Stimulated activated CD4-positive, alpha-beta T cell treated with anti-CD3 and anti-CD28 coated beads, Interleukin-1b, Interleukin-23, amount 100 ng/mL, for 48 hours (primary cell): Measurements from ENCODE around the gene SLC19A1.

Experiments used
- DNase-seq: peaks from one replicate; pipeline ENCODE4 v3.0.0-alpha.2; 2020

Gene SLC19A1

GRCh38 chr21:45461806-45462341, 80.4 kb downstream of the SLC19A1 start:
- DNase-seq = no peak

DNA sequence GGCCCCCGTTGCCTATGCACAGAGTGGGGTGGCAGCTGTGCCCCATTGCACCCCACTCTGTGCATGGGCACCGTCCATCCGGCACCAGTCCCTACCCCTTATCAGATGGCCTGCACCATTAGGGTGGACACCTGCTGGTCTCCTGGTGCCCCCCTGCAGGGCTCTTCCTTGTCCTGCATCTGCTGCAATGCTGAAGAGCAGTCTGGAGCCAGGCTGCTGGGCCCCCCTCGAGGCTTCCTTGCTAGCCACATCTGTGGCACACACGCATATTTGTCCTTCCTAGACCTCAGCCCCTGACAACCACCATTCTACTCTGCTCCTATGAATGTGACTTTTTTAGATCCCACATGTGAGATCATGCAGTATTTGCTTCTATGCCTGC, 80.9 kb downstream of the SLC19A1 start:
- DNase-seq = no peak

DNA sequence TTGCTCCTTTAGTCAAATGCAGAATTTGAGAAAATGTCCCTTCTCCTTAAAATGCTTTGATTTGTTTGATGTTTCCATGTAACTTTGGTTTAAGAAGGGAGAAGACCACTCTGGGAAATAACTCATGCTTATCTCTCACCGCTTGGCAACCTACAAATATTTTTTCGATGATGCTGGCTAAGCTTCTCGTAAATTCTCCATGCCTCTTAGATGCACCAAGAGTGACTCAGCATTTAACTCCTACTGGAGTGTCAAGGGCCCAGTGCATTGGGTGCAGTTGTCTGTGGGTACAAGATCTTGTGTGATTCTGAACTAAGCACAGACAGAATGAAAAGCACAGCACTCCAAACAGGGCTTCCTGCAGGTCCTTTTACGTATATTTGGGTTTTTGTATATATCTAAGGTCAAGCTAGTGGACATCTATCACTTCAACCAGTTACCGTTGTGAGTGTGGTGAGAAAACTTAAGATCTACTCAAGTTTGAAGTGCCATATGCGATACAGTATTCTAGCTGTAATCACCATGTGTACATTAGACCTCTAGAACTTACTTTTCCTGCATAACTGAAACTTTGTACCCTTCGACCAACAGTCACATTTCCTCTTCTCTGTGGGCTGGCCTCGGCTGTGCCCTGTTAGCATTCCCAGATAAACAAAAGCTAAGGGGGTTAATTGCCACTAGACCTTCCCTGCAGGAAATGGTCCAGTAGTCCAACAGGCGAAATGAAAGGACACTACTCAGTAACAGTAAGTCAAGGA, 81.5 kb downstream of the SLC19A1 start:
- DNase-seq = no peak

GRCh38 chr21:45460011-45460565, 82.2 kb downstream of the SLC19A1 start:
- DNase-seq = no peak

- no peak for DNase-seq
These were observed 82.8 kb downstream of the SLC19A1 start for GRCh38 chr21:45459171-45460010.

DNA sequence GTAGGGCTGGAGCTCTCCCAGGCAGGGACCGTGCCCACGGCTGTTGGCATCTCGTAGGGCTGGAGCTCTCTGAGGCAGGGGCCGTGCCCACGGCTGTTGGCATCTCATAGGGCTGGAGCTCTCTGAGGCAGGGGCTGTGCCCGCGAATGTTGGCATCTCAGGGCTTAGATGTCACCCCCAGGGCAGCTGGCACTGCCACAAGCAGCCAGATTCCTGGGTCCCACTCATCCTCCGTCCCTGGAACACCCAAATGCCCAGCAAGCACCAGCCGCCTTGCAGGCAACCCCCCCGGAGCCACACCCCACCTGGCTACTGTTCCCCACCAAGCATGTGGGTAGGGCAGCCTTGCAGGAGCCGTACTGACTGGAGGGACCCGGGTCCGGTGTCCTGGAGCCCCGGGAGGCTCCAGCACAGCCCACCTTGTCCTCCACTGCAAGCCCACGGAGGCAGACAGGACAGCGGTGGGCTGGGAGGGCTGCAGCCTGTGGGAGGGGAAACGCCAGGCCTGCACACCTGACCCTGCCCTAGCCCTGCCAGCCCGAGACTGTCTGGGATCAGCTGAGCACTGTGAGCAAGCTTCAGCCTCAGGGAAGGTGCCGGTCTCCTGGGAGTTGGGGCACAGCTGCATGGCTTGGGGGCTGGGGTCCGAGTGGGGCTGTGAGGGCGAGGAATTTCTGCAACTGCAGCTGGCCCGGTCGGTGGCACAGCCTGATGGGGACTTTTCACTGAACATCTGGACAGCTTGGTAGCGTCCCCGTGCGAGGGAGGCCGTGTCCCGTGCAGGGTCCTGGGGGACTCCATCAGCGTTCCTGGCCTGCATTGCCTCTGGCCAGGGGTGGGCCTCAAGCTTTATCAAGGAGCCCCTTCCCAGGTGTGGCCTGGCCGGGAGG, 83.7 kb downstream of the SLC19A1 start:
- no peak for DNase-seq

GRCh38 chr21:45457832-45458172, 84.4 kb downstream of the SLC19A1 start:
- no peak for DNase-seq

DNA sequence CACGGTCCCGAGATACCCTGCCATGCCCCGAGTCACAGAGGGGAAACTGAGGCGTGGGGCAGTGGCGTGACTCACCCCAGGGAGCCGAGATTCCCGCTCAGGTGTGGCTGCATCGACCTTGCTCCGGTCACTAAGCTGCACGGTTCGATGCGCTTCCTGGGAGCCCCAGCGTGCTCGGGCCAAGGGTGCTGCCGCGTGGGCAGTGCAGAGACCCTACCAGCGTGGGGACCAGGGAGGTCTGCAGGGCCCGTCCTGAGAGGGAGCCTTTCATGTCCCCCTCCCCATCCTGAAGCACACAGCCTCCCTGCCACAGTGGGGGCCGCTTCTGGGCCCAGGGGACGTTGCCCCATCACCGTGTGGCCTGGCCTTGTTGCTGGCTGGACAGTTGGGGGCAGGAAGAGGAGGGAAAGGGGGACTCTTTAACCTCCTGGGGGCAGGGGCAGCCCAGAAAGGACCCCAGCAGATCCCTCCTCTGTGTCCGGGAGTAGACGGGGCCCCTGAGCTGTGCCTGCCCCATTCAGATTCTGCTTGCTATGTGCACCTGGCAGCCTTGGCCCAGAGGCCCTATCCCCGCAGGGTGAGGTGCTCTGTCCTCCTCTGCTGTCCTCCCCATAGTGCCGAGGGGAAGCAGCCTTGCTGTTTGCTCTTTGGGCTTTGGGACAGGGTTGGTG, 84.9 kb downstream of the SLC19A1 start:
- no peak for DNase-seq

- no peak for DNase-seq
These were observed 85.6 kb downstream of the SLC19A1 start for GRCh38 chr21:45456584-45457160.

DNA sequence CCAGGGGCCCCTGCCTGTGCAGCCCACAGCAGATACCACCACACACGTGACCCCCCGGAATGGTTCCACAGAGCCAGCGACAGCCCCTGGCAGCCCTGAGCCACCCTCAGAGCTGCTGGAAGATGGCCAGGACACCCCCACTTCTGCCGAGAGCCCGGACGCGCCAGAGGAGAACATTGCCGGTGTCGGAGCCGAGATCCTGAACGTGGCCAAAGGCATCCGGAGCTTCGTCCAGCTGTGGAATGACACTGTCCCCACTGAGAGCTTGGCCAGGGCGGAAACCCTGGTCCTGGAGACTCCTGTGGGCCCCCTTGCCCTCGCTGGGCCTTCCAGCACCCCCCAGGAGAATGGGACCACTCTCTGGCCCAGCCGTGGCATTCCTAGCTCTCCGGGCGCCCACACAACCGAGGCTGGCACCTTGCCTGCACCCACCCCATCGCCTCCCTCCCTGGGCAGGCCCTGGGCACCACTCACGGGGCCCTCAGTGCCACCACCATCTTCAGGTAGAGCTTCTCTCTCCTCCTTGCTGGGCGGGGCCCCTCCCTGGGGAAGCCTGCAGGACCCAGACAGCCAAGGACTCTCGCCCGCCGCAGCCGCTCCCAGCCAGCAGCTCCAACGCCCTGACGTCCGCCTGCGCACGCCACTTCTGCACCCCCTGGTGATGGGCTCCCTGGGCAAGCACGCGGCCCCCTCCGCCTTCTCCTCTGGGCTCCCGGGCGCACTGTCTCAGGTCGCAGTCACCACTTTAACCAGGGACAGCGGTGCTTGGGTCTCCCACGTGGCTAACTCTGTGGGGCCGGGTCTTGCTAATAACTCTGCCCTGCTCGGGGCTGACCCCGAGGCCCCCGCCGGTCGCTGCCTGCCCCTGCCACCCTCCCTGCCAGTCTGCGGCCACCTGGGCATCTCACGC, 86.3 kb downstream of the SLC19A1 start:
- DNase-seq = no peak

- DNase-seq = no peak
These were observed 87.1 kb downstream of the SLC19A1 start for GRCh38 chr21:45454926-45455673.

DNA sequence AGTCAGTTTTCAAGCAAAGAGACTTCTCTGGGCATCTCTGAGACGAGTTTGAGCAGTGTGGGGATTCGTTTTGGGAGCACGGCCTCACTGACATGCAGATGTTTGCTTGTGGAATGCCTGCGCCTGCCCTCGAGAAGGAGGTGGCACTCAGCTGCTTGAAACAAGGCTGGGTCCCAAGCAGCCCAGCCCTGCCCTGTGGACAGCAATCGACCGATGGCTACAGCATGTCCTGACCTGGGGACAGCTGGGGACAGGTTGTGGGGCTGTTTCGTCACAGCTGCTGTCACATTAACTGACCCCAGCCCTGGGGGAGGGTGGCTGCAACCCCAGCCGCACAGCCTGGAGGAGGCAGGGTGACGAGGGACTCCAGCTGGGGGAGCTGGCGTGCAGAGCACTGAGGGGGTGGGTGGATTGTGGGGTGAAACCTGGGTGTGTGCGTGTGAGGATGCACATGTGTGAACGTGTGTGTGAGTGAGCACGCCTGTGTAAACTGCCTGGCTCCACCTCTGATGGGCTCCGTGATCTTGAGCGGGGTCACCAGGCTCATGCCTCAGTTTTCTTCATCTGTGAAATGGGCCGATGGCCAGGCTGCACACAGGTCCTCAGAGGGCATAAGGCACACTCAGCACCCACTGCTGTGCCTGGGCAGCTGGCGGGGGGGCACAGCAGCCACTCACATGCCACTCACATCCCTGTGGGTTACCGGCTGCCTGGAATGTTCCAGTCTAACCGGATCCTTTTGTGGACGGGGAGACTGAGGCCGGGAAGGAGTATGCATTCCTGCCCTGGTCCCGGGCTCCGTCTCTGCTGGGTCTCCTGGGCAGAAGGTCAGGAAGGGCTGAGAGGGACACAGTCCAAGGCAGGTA, 87.9 kb downstream of the SLC19A1 start:
- DNase-seq = no peak

GRCh38 chr21:45453308-45453950, 88.8 kb downstream of the SLC19A1 start:
- no peak for DNase-seq

DNA sequence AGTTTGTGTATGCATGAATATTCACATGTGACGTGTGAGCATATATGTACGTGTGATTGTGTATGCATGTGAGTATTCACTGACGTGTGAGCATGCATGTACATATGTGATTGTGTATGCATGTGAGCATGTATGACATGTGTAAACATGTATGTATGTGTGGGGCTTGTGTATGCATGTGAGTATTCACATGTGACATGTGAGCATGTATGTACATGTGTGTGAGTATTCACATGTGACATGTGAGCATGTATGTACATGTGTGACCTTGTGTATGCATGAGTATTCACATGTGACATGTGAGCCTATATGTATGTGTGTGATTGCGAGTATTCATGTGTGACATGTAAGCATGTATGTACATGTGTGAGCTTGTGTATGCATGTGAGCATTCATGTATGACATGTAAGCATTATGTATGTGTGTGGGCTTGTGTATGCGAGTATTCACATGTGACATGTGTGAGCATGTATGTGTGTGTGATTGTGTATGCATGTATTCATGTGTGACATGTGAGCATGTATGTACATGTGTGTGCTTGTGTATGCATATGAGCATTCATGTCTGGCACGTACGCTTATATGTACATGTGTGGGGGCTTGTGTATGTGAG, 89.4 kb downstream of the SLC19A1 start:
- no peak for DNase-seq

GRCh38 chr21:45451771-45452182, 90.5 kb downstream of the SLC19A1 start:
- DNase-seq = no peak

GRCh38 chr21:45451091-45451740, 91.0 kb downstream of the SLC19A1 start:
- no peak for DNase-seq

DNA sequence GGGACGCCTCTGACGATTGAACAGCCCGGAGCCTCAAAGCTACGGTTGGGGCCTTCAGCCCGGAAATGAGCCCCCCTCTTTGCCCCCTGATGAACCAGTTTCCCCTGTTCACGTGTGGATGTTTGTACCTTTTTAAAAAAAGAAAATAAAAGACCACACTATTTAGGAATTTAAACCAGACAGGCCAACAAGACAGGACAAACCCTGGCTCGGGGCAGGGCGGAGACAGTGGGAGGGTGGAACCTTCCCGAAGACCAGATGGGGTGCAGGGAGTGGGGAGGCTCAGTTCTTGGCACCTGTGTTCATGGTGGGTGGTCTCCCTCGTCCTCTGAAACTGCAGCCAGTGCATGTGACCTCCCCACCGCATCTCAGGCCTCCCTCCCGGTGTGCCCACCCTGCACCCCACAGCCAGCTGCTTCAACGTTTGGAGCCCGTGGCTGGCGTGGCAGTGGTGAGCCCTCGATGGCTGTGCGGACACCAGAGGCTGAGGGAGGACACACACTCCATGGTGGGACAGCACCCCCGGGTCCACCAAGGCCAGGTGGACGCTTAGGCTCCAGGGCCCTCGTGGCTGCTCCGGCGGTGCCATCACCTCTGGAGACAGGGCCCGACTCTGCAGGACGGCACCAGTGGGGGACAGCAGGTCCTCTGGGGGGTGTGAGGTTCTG, 91.7 kb downstream of the SLC19A1 start:
- DNase-seq = no peak
